GM23248 (cell line): ENCODE results near the gene OPCML. TPM values are rescaled to one million over a fixed set of nuclear protein-coding genes. Genes with fewer than 3 reads are reported as not detected.

ENCODE experiments used
- DNase-seq: peaks from one replicate; pipeline ENCODE4 v3.0.0-alpha.2; 2015
- H2AFZ ChIP-seq: fragments of 200-600 bp; sonication (generic); 2 replicates; pipeline ENCODE4 v1.6.1; 2016; ENCODE audit warnings: antibody characterized with exemption
- H3F3A ChIP-seq: fragments of 200-600 bp; sonication (generic); 2 replicates; pipeline ENCODE4 v1.6.1; 2016; ENCODE audit warnings: mild to moderate bottlenecking, antibody characterized with exemption, mixed run types; ENCODE audit not compliant: insufficient read depth
- H3K27ac ChIP-seq: fragments of 200-600 bp; sonication (generic); 2 replicates; pipeline ENCODE4 v1.5.1; 2016; ENCODE audit warnings: mild to moderate bottlenecking
- H3K27me3 ChIP-seq: fragments of 200-600 bp; sonication (generic); replicated peaks from 2 replicates; pipeline ENCODE4 v1.6.1; 2016; ENCODE audit warnings: mild to moderate bottlenecking; ENCODE audit not compliant: insufficient read depth
- H3K36me3 ChIP-seq: fragments of 200-600 bp; sonication (generic); 2 replicates; pipeline ENCODE4 v1.6.1; 2016; ENCODE audit warnings: low read depth, mild to moderate bottlenecking
- H3K4me1 ChIP-seq: fragments of 200-600 bp; sonication (generic); 2 replicates; pipeline ENCODE4 v1.6.1; 2016; ENCODE audit warnings: mild to moderate bottlenecking; ENCODE audit not compliant: insufficient read depth
- H3K4me2 ChIP-seq: fragments of 200-600 bp; sonication (generic); one replicate; pipeline ENCODE4 v1.6.1; 2016; ENCODE audit warnings: mild to moderate bottlenecking; ENCODE audit not compliant: unreplicated experiment
- H3K4me3 ChIP-seq: fragments of 200-600 bp; sonication (generic); 2 replicates; pipeline ENCODE4 v1.5.1; 2016; ENCODE audit warnings: mild to moderate bottlenecking
- H3K79me2 ChIP-seq: fragments of 200-600 bp; sonication (generic); 2 replicates; pipeline ENCODE4 v1.6.1; 2016; ENCODE audit warnings: mild to moderate bottlenecking; ENCODE audit not compliant: insufficient read depth
- H3K9ac ChIP-seq: fragments of 200-600 bp; sonication (generic); 2 replicates; pipeline ENCODE4 v1.6.1; 2016; ENCODE audit warnings: mild to moderate bottlenecking
- H3K9me2 ChIP-seq: fragments of 200-600 bp; sonication (generic); 2 replicates; pipeline ENCODE4 v1.6.1; 2016; ENCODE audit warnings: mixed run types, mild to moderate bottlenecking, moderate library complexity; ENCODE audit not compliant: insufficient read depth
- H3K9me3 ChIP-seq: fragments of 200-600 bp; sonication (generic); one replicate; pipeline ENCODE4 v1.6.1; 2017; ENCODE audit warnings: low read depth
- H4K20me1 ChIP-seq: fragments of 200-600 bp; sonication (generic); 2 replicates; pipeline ENCODE4 v1.6.0; 2016; ENCODE audit not compliant: insufficient read depth
- EZH2 ChIP-seq: fragments of 200-600 bp; sonication (generic); IDR thresholded peaks from 2 replicates; pipeline ENCODE4 v1.6.1; 2018; ENCODE audit warnings: antibody characterized with exemption, mild to moderate bottlenecking; ENCODE audit not compliant: insufficient read depth, poor library complexity, severe bottlenecking
- EZH2phosphoT487 ChIP-seq: fragments of 200-600 bp; sonication (generic); IDR thresholded peaks from 2 replicates; pipeline ENCODE4 v1.6.1; 2018; ENCODE audit warnings: antibody characterized with exemption, moderate library complexity, mild to moderate bottlenecking, low read depth; ENCODE audit not compliant: insufficient read depth
- WGBS, 2 experiments: methylation state at CpG; one replicate each; pipeline ENCODE4 v1.1.6; 2015 to 2017; ENCODE audit warnings: low lambda C conversion rate in 2 of 2, low coverage in 1 of 2; ENCODE audit errors: missing lambda C conversion rate in 2 of 2; 5-methylcytosine and 5-hydroxymethylcytosine counted together
- in situ Hi-C: fragments of 300-500 bp; cut with MboI; formaldehyde crosslinking; loops from 2 replicates; pipeline ENCODE4 v1.15.0; 2020
- polyA plus RNA-seq: library from polyadenylated mRNA; unstranded; fragments of >200 nt; fragmentation: Nextera tagmentation; extraction: Ambion mirVana; gene quantifications from 2 replicates; pipeline ENCODE4 v1.2.1, GENCODE V29; 2016
- total RNA-seq: library from RNA; depleted of rRNA; stranded (reverse); fragments of >200 nt; shearing (Covaris generic); gene quantifications from 2 replicates; pipeline ENCODE4 v1.2.3, GENCODE V29; 2014

The OPCML gene
- total and polyA plus RNA-seq, 2 experiments from 2014 or later = 0.69 to 1.6 TPM

DNA sequence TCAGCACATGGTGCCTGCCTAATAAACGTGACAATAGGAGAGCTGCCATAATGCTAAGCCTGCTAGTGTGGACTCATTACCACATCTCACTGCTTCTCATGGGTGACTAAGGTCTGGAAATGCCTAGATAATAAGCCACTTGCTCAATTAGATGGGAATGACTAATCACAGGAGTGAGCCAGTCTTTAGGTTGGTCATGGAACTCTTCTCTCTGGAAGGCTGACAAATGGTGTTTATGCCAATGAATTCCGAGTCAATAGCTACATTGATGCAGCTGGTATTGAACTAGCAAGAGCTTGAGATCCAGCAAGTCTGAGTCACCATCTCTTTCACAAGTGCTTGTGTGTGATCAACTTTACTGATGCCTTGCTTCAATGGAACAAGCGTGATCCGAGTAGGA is 334.9 kb downstream of the OPCML start:
- DNase-seq = no peak
- in situ Hi-C loops = no loop called here
- Histone ChIP-seq H3K9me3 (no peaks in the 10 kb centered on the region), H3K9ac (no peak overlapping the region), H4K20me1 (no peaks in the 10 kb centered on the region), H3K9me2 (no peaks in the 10 kb centered on the region), H3K4me1 (no peaks in the 10 kb centered on the region), H3K79me2 (no peaks in the 10 kb centered on the region), H3K27me3 (no peaks in the 10 kb centered on the region), H3K27ac (no peak overlapping the region), H2AFZ (no peak overlapping the region), H3K4me3 (no peak overlapping the region), H3K36me3 (no peaks in the 10 kb centered on the region), H3K4me2 (no peak overlapping the region), H3F3A (no peaks in the 10 kb centered on the region)
- TF ChIP-seq EZH2 = no peak
- TF ChIP-seq EZH2phosphoT487 = no peak
- WGBS, 2 experiments = 24 to 42% methylated on average over 4 of the region's 4 CpGs

DNA sequence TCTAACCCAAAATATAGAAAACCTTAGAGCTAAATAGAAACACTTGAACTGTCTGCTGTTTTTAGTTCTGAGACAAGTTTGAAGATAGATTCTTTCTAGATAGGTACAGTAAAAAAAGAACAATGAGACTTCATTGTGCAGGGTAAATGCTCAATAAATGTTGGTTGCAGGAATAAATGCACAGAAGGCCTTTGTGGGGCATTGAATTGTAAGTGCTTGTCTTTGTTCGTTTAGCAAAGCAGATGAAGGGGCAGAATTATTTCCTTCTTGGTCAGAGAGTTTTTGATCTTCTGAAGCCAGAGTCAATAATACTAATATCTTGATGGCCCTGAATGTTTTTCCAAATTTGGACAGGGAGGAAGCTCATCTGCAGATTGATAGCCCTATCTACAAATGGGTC is 340.4 kb downstream of the OPCML start:
- Histone ChIP-seq H3F3A (no peaks in the 10 kb centered on the region), H3K4me1 (no peaks in the 10 kb centered on the region), H3K36me3 (no peaks in the 10 kb centered on the region), H4K20me1 (no peaks in the 10 kb centered on the region), H2AFZ (no peak overlapping the region), H3K27ac (no peak overlapping the region), H3K27me3 (no peaks in the 10 kb centered on the region), H3K4me3 (no peak overlapping the region), H3K9ac (no peak overlapping the region), H3K9me3 (no peaks in the 10 kb centered on the region), H3K79me2 (no peaks in the 10 kb centered on the region), H3K9me2 (no peaks in the 10 kb centered on the region), H3K4me2 (no peak overlapping the region)
- 3 to 17% methylated on average over 1 of the region's 1 CpG for WGBS, 2 experiments
- in situ Hi-C loops = no loop called here
- DNase-seq = no peak
- TF ChIP-seq EZH2phosphoT487 (no peak), EZH2 (no peak)

DNA sequence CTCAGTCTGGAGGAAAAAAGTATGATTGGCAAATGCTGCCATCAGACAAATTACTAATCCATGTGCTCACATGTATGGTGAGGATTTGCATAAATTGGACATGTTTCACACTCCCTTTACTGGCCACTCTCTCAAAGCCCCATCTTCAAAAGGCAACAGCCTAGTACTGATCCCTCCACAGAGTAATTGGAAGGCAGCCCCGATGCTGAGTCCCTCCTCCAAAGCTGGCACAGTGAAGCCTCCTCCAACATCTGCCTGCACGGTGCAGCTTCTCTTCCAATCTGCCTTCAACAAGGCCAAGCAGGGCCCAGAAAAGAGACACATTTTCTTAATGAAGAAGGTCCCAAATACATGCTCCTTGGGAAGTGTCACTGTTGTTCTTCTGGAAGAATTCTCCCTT is 350.6 kb downstream of the OPCML start:
- DNase-seq = no peak
- in situ Hi-C loops = no loop called here
- Histone ChIP-seq H3K4me3 (no peak overlapping the region), H2AFZ (no peak overlapping the region), H3K9me2 (no peaks in the 10 kb centered on the region), H3K27me3 (no peaks in the 10 kb centered on the region), H3F3A (no peaks in the 10 kb centered on the region), H4K20me1 (no peaks in the 10 kb centered on the region), H3K4me1 (no peaks in the 10 kb centered on the region), H3K4me2 (no peak overlapping the region), H3K79me2 (no peaks in the 10 kb centered on the region), H3K9me3 (no peaks in the 10 kb centered on the region), H3K9ac (no peak overlapping the region), H3K36me3 (no peaks in the 10 kb centered on the region), H3K27ac (no peak overlapping the region)
- WGBS, 2 experiments = 3% methylated on average over 2 of the region's 2 CpGs
- no peak for TF ChIP-seq EZH2phosphoT487
- TF ChIP-seq EZH2 = no peak

DNA sequence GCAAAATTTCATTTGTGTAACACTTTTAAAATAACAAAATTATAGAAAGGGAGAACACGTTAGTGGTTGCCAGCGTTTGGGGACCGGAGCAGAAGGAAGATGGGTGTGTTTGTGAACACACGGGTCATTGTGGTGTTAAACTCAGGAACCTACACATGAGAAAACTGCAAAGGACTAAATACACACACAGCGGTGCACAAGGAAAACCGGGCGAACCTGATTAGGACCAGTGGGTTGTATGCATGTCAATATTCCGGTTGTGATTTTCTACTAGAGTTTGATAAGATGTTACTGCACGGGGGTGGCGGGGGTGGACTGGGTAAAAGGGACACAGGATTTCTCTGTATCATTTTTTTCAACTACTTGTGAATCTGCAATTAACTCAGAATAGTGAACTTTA is 351.2 kb downstream of the OPCML start:
- H3K27ac ChIP-seq = no peak overlapping the region
- no peaks in the 10 kb centered on the region for H3K4me1 ChIP-seq
- no peaks in the 10 kb centered on the region for H3K36me3 ChIP-seq
- H3K9me2 ChIP-seq = no peaks in the 10 kb centered on the region
- H3K79me2 ChIP-seq = no peaks in the 10 kb centered on the region
- no peak overlapping the region for H3K4me2 ChIP-seq
- 54 to 57% methylated on average over 10 of the region's 10 CpGs for WGBS, 2 experiments
- H3K9me3 ChIP-seq = no peaks in the 10 kb centered on the region
- H3F3A ChIP-seq = no peaks in the 10 kb centered on the region
- H4K20me1 ChIP-seq = no peaks in the 10 kb centered on the region
- in situ Hi-C loops = no loop called here
- H2AFZ ChIP-seq = no peak overlapping the region
- H3K4me3 ChIP-seq = no peak overlapping the region
- H3K9ac ChIP-seq = no peak overlapping the region
- no peak for TF ChIP-seq EZH2phosphoT487
- TF ChIP-seq EZH2 = no peak
- H3K27me3 ChIP-seq = no peaks in the 10 kb centered on the region
- DNase-seq = no peak

DNA sequence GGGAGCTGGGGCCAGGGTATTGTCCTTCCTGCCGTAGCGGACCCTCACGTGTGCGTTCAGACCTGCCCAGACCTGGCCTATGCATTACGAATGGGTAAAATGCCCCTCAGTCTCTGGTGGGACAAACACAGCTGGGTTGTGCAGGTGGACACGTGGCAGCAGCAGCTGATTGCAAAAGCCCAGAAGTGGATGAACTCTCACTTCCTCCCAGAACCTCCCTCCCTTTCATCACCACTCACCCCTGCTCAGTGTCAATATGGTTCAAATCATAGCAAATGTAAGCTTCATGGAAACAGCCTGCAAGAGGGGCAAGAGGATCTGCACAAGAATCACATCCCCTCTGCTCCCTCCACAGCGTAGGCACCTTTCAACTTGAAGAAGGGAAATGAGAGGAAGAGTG is 352.1 kb downstream of the OPCML start:
- no peaks in the 10 kb centered on the region for H3K79me2 ChIP-seq
- no peaks in the 10 kb centered on the region for H3K36me3 ChIP-seq
- H3K9me3 ChIP-seq = no peaks in the 10 kb centered on the region
- no peak overlapping the region for H3K4me3 ChIP-seq
- no peaks in the 10 kb centered on the region for H3K4me1 ChIP-seq
- H3K9me2 ChIP-seq = no peaks in the 10 kb centered on the region
- no peak overlapping the region for H3K9ac ChIP-seq
- no peak overlapping the region for H3K27ac ChIP-seq
- H2AFZ ChIP-seq = no peak overlapping the region
- H3F3A ChIP-seq = no peaks in the 10 kb centered on the region
- no peak for DNase-seq
- 34 to 37% methylated on average over 7 of the region's 7 CpGs for WGBS, 2 experiments
- H3K4me2 ChIP-seq = no peak overlapping the region
- TF ChIP-seq EZH2 (no peak), EZH2phosphoT487 (no peak)
- in situ Hi-C loops = no loop called here
- H3K27me3 ChIP-seq = no peaks in the 10 kb centered on the region
- no peaks in the 10 kb centered on the region for H4K20me1 ChIP-seq
